Panc1 (cell line): ENCODE results near the gene RAB14. TPM values are rescaled to one million over a fixed set of nuclear protein-coding genes. Genes with fewer than 3 reads are reported as not detected.

Experiments
- ATAC-seq: fragments of 200-7000 bp; cut with Tn5 transposase; 2 replicates; pipeline ENCODE4 v1.9.1; 2020; ENCODE audit warnings: mild to moderate bottlenecking, moderate library complexity
- BruUV-seq: library from RNA; stranded (reverse); fragments of 400-500 nt; replicated peaks from 2 replicates; lab custom pipeline; 2021; lab: Mats Ljungman, UMichigan
- CTCF ChIA-PET: fragments of 300-600 bp; sonication (Branson Sonifier 250); formaldehyde crosslinking; loops from one replicate; lab custom pipeline; 2022; ENCODE audit warnings: antibody characterized with exemption; lab: Charles Lee
- POLR2A ChIA-PET: fragments of 300-600 bp; sonication (Branson Sonifier 250); formaldehyde crosslinking; loops from one replicate; lab custom pipeline; 2022; ENCODE audit warnings: antibody characterized with exemption; lab: Charles Lee
- DNase-seq: peaks from one replicate; pipeline ENCODE4 v3.0.0-alpha.2; 2010; ENCODE audit warnings: low read depth, low spot score
- H3K27ac ChIP-seq: 2 replicates; pipeline ENCODE4 v1.5.1; 2011; ENCODE audit warnings: mild to moderate bottlenecking, low read length, inconsistent platforms
- H3K27me3 ChIP-seq: fragments of 200-500 bp; sonication (Bioruptor generic); 2 replicates; pipeline ENCODE4 v1.6.0; 2014; ENCODE audit warnings: low read length, inconsistent platforms; ENCODE audit not compliant: control insufficient read depth, insufficient read depth
- H3K36me3 ChIP-seq: fragments of 200-500 bp; sonication (Bioruptor generic); 2 replicates; pipeline ENCODE4 v1.5.1; 2014; ENCODE audit warnings: inconsistent platforms, mild to moderate bottlenecking, low read length, moderate library complexity; ENCODE audit not compliant: control insufficient read depth, insufficient read depth
- H3K4me1 ChIP-seq: 2 replicates; pipeline ENCODE4 v1.5.1; 2011; ENCODE audit warnings: inconsistent platforms, mild to moderate bottlenecking, low read length, moderate library complexity; ENCODE audit not compliant: control insufficient read depth, insufficient read depth
- H3K4me3 ChIP-seq, 2 experiments: 2 replicates each; pipeline ENCODE4 v1.5.1; 2011 to 2012; ENCODE audit warnings: low read depth in 2 of 2, low read length in 2 of 2, mild to moderate bottlenecking in 2 of 2, inconsistent platforms in 1 of 2, moderate library complexity in 1 of 2
- H3K9me3 ChIP-seq: fragments of 200-500 bp; sonication (Bioruptor generic); 2 replicates; pipeline ENCODE4 v1.5.1; 2014; ENCODE audit warnings: low read depth, mild to moderate bottlenecking, inconsistent platforms, low read length, moderate library complexity; ENCODE audit not compliant: control insufficient read depth, insufficient read depth
- POLR2AphosphoS5 ChIP-seq: IDR thresholded peaks from 2 replicates; pipeline ENCODE4 v1.6.1; 2012; ENCODE audit warnings: mild to moderate bottlenecking, low read depth, low read length, moderate library complexity
- SIN3A ChIP-seq: IDR thresholded peaks from 2 replicates; pipeline ENCODE4 v1.6.1; 2012; ENCODE audit warnings: low read depth, mild to moderate bottlenecking, low read length, moderate library complexity, borderline replicate concordance; ENCODE audit not compliant: insufficient read depth
- TCF7L2 ChIP-seq: IDR thresholded peaks from 2 replicates; pipeline ENCODE4 v1.6.1; 2011; ENCODE audit warnings: mild to moderate bottlenecking, low read depth, low read length, inconsistent platforms
- in situ Hi-C: cut with HindIII; loops from 2 replicates; pipeline ENCODE4 v1.10.0; 2016; ENCODE audit warnings: low sequenced_read_pairs, low pct_unique_long_range_greater_than_20kb
- intact Hi-C: fragments of 100-400 bp; cut with micrococcal nuclease; formaldehyde crosslinking; loops from one replicate; pipeline ENCODE4 v1.10.0; 2022; ENCODE audit not compliant: unreplicated experiment
- total RNA-seq: library from RNA; stranded (reverse); gene quantifications from one replicate; pipeline ENCODE4 v1.2.1, GENCODE V29; 2021; ENCODE audit not compliant: unreplicated experiment
- TF ChIP-seq, protein P1 (sequence below), 2 experiments: IDR thresholded peaks; 2 replicates each; pipeline ENCODE4 v1.6.1; 2011 to 2012; ENCODE audit warnings: low read depth in 2 of 2, control low read depth in 1 of 2, low read length in 1 of 2, mild to moderate bottlenecking in 1 of 2, moderate library complexity in 1 of 2; ENCODE audit not compliant: insufficient read depth in 1 of 2
- TF ChIP-seq, protein P2 (sequence below): fragments of 450-650 bp; IDR thresholded peaks from 2 replicates; pipeline ENCODE4 v1.5.1; 2017; ENCODE audit warnings: mild to moderate bottlenecking

RAB14 gene
- total RNA-seq, 1 experiment from 2014 or later = 42.7 TPM

DNA sequence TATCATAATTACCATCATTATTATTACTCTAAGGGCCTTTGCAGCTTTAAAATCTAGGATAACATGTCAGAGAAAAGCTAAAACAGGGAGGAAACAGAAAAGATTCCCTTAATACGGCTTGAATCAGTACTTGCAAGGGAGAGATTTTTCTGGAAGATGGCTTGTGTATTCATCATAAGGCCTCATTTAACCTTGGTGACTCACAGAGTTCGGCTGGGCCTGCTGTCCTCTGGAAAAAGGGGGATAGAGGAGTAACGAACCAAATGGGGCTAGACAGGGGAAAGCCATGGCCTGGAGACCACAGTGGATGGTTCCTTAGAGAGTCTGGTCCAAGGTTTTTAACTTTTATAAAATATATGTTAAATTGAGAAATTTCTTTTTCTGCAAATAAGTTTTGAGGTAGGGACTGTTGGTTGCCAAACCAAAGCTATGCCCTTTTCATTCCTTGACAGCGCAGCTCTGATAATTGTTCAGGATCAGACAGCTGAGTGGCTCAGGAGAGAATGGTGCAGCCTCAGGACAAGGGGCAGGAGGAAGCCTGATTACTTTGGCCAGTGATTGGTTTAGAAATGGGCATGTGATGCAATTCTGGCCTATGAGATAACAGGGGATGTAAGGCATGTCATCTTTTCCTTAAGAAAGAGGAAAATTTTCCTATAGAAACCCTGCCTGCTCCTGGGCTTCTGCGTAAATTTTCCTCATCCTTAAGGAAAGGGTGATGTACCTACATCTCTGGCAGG is 40.7 kb upstream of the RAB14 start:
- DNase-seq (no peak), ATAC-seq (no peak)
- Histone ChIP-seq H3K27ac (no peak overlapping the region), H3K9me3 (no peaks in the 10 kb centered on the region), H3K4me3 (no peak overlapping the region), H3K36me3 (no peaks in the 10 kb centered on the region), H3K27me3 (no peaks in the 10 kb centered on the region), H3K4me1 (no peaks in the 10 kb centered on the region)
- TF ChIP-seq SIN3A (no peak), POLR2AphosphoS5 (no peak)
- TF ChIP-seq, protein P1, sequence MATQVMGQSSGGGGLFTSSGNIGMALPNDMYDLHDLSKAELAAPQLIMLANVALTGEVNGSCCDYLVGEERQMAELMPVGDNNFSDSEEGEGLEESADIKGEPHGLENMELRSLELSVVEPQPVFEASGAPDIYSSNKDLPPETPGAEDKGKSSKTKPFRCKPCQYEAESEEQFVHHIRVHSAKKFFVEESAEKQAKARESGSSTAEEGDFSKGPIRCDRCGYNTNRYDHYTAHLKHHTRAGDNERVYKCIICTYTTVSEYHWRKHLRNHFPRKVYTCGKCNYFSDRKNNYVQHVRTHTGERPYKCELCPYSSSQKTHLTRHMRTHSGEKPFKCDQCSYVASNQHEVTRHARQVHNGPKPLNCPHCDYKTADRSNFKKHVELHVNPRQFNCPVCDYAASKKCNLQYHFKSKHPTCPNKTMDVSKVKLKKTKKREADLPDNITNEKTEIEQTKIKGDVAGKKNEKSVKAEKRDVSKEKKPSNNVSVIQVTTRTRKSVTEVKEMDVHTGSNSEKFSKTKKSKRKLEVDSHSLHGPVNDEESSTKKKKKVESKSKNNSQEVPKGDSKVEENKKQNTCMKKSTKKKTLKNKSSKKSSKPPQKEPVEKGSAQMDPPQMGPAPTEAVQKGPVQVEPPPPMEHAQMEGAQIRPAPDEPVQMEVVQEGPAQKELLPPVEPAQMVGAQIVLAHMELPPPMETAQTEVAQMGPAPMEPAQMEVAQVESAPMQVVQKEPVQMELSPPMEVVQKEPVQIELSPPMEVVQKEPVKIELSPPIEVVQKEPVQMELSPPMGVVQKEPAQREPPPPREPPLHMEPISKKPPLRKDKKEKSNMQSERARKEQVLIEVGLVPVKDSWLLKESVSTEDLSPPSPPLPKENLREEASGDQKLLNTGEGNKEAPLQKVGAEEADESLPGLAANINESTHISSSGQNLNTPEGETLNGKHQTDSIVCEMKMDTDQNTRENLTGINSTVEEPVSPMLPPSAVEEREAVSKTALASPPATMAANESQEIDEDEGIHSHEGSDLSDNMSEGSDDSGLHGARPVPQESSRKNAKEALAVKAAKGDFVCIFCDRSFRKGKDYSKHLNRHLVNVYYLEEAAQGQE (IDR thresholded peaks at IDR 0.05; ENCODE audit: insufficient read depth in 1 of 2, low read depth in 2 of 2, low read length in 1 of 2) = no peak
- TF ChIP-seq, protein P2, sequence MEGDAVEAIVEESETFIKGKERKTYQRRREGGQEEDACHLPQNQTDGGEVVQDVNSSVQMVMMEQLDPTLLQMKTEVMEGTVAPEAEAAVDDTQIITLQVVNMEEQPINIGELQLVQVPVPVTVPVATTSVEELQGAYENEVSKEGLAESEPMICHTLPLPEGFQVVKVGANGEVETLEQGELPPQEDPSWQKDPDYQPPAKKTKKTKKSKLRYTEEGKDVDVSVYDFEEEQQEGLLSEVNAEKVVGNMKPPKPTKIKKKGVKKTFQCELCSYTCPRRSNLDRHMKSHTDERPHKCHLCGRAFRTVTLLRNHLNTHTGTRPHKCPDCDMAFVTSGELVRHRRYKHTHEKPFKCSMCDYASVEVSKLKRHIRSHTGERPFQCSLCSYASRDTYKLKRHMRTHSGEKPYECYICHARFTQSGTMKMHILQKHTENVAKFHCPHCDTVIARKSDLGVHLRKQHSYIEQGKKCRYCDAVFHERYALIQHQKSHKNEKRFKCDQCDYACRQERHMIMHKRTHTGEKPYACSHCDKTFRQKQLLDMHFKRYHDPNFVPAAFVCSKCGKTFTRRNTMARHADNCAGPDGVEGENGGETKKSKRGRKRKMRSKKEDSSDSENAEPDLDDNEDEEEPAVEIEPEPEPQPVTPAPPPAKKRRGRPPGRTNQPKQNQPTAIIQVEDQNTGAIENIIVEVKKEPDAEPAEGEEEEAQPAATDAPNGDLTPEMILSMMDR = no peak
- in situ Hi-C loops = no loop called here
- BruUV-seq = no TSS peak
- POLR2A ChIA-PET = no interaction called here
- intact Hi-C loops = no loop called here
- CTCF ChIA-PET = no interaction called here

DNA sequence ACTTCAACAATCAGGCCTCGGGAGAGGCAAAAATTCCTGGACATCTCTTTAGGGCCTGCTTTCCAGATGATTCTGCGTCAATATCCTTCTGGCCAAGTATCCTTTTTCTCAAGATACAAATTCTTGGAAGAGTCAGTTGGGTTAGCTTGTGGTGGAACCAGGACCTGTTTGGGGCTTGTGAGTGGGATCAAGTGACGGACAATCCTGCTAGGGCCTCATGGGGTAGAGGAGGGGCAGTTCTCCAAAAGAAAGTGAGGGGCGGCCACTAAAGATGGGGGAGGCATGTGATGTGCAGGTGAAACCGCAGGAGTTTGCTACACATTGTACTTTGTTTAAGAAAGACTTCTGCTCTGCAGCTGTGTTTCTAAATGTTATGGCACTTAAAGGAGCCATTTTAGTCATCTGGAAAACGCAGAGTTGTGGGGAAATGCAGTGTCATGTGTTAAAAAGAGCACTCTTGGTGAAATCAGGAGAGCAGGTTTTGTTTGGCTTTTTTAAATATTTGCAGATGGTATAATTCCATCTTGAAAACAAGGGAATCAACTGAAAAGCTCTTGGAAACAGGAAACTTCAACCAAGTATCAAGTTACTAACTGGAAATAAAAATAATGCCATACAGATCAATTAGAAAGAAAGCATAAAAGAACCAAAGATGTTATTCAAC is 38.9 kb upstream of the RAB14 start:
- H3K27ac ChIP-seq = no peak overlapping the region
- ATAC-seq = no peak
- no TSS peak for BruUV-seq
- TF ChIP-seq, protein P1 (IDR thresholded peaks at IDR 0.05; ENCODE audit: insufficient read depth in 1 of 2, low read depth in 2 of 2, low read length in 1 of 2) = no peak
- TF ChIP-seq SIN3A (no peak), POLR2AphosphoS5 (no peak), TCF7L2 (no peak)
- TF ChIP-seq, protein P2 = no peak
- no peaks in the 10 kb centered on the region for H3K9me3 ChIP-seq
- H3K4me1 ChIP-seq = no peaks in the 10 kb centered on the region
- no peak for DNase-seq
- in situ Hi-C loops = no loop called here
- H3K27me3 ChIP-seq = no peaks in the 10 kb centered on the region
- CTCF ChIA-PET = no interaction called here
- intact Hi-C loops = no loop called here
- H3K4me3 ChIP-seq = no peak overlapping the region
- H3K36me3 ChIP-seq = no peaks in the 10 kb centered on the region
- POLR2A ChIA-PET = interaction anchor here (0.6 kb wide), 1 partner anchor 224 kb away, joined by 13 read pairs; no protein-coding TSS in a partner anchor
